Trophoblast cell (in vitro differentiated cells and primary cell): Measurements from ENCODE around the gene C1QBP.
A peak's percentile ranks its signal among the peaks of the same experiment; 100 is the strongest.

Experiments used
- DNase-seq, 2 donors: peaks; one replicate each; pipeline ENCODE4 v3.0.0-alpha.2; 2016
- H2AFZ ChIP-seq: 2 replicates; pipeline ENCODE4 v1.6.1; 2013; ENCODE audit warnings: low read length, moderate library complexity, mild to moderate bottlenecking; ENCODE audit not compliant: insufficient read depth, poor library complexity
- H2AK5ac ChIP-seq: 2 replicates; pipeline ENCODE4 v1.6.1; 2013; ENCODE audit warnings: mild to moderate bottlenecking, low read length
- H2BK120ac ChIP-seq: 2 replicates; pipeline ENCODE4 v1.6.1; 2013; ENCODE audit warnings: low read length, mild to moderate bottlenecking, moderate library complexity; ENCODE audit not compliant: insufficient read depth, poor library complexity
- H2BK12ac ChIP-seq: 2 replicates; pipeline ENCODE4 v1.6.1; 2013; ENCODE audit warnings: mild to moderate bottlenecking, low read length, moderate library complexity
- H2BK5ac ChIP-seq: 2 replicates; pipeline ENCODE4 v1.6.1; 2013; ENCODE audit warnings: low read length, low read depth, moderate library complexity, mild to moderate bottlenecking; ENCODE audit not compliant: poor library complexity
- H3K14ac ChIP-seq: 2 replicates; pipeline ENCODE4 v1.6.1; 2013; ENCODE audit warnings: mild to moderate bottlenecking, low read length
- H3K18ac ChIP-seq: 2 replicates; pipeline ENCODE4 v1.6.1; 2013; ENCODE audit warnings: mild to moderate bottlenecking, low read length
- H3K23ac ChIP-seq: 2 replicates; pipeline ENCODE4 v1.6.1; 2013; ENCODE audit warnings: low read length
- H3K27ac ChIP-seq: 2 replicates; pipeline ENCODE4 v1.5.1; 2013; ENCODE audit warnings: low read depth, mild to moderate bottlenecking, inconsistent platforms, low read length, moderate library complexity
- H3K27me3 ChIP-seq: 2 replicates; pipeline ENCODE4 v1.6.1; 2013; ENCODE audit warnings: inconsistent platforms, mild to moderate bottlenecking, low read length, moderate library complexity; ENCODE audit not compliant: insufficient read depth
- H3K36me3 ChIP-seq, 2 experiments: 1 replicate in 1 of 2; 2 replicates in 1 of 2; pipeline ENCODE4 v1.6.1; 2013; ENCODE audit warnings: low read length in 2 of 2, mild to moderate bottlenecking in 2 of 2, moderate library complexity in 1 of 2; ENCODE audit not compliant: insufficient read depth in 2 of 2, control insufficient read depth in 1 of 2
- H3K4ac ChIP-seq: 2 replicates; pipeline ENCODE4 v1.6.1; 2013; ENCODE audit warnings: low read depth, mild to moderate bottlenecking, low read length, moderate library complexity
- H3K4me1 ChIP-seq, 2 experiments: 1 replicate in 1 of 2; 2 replicates in 1 of 2; pipeline ENCODE4 v1.6.1; 2013; ENCODE audit warnings: low read length in 2 of 2, mild to moderate bottlenecking in 2 of 2, moderate library complexity in 1 of 2; ENCODE audit not compliant: insufficient read depth in 2 of 2, control insufficient read depth in 1 of 2
- H3K4me2 ChIP-seq: 2 replicates; pipeline ENCODE4 v1.6.1; 2013; ENCODE audit warnings: inconsistent platforms, mild to moderate bottlenecking, low read length, moderate library complexity
- H3K4me3 ChIP-seq: 2 replicates; pipeline ENCODE4 v1.5.1; 2013; ENCODE audit warnings: mild to moderate bottlenecking, low read depth, low read length, inconsistent platforms
- H3K79me1 ChIP-seq: one replicate; pipeline ENCODE4 v1.6.1; 2013; ENCODE audit warnings: low read length
- H3K79me2 ChIP-seq: 2 replicates; pipeline ENCODE4 v1.6.1; 2013; ENCODE audit warnings: low read length, mild to moderate bottlenecking; ENCODE audit not compliant: control insufficient read depth, insufficient read depth, poor library complexity
- H3K9ac ChIP-seq: 2 replicates; pipeline ENCODE4 v1.6.1; 2013; ENCODE audit warnings: mild to moderate bottlenecking, low read length
- H3K9me3 ChIP-seq: 2 replicates; pipeline ENCODE4 v1.6.1; 2013; ENCODE audit warnings: low read depth, mild to moderate bottlenecking, control low read depth, inconsistent platforms, low read length; ENCODE audit not compliant: insufficient read depth
- H4K12ac ChIP-seq: 2 replicates; pipeline ENCODE4 v1.6.1; 2013; ENCODE audit warnings: low read depth, mild to moderate bottlenecking, low read length, moderate library complexity
- H4K8ac ChIP-seq: 2 replicates; pipeline ENCODE4 v1.6.1; 2013; ENCODE audit warnings: low read depth, mild to moderate bottlenecking, low read length, moderate library complexity
- H4K91ac ChIP-seq: one replicate; pipeline ENCODE4 v1.6.1; 2013; ENCODE audit warnings: low read depth, mild to moderate bottlenecking, low read length, moderate library complexity
- WGBS: extraction: QIAGEN DNeasy Blood & Tissue Kit; methylation state at CpG from one replicate; pipeline ENCODE4 v1.1.7; 2013; ENCODE audit warnings: missing lambda C conversion rate; ENCODE audit not compliant: insufficient read length, insufficient coverage; ENCODE audit errors: extremely low coverage; 5-methylcytosine and 5-hydroxymethylcytosine counted together

C1QBP gene

DNA sequence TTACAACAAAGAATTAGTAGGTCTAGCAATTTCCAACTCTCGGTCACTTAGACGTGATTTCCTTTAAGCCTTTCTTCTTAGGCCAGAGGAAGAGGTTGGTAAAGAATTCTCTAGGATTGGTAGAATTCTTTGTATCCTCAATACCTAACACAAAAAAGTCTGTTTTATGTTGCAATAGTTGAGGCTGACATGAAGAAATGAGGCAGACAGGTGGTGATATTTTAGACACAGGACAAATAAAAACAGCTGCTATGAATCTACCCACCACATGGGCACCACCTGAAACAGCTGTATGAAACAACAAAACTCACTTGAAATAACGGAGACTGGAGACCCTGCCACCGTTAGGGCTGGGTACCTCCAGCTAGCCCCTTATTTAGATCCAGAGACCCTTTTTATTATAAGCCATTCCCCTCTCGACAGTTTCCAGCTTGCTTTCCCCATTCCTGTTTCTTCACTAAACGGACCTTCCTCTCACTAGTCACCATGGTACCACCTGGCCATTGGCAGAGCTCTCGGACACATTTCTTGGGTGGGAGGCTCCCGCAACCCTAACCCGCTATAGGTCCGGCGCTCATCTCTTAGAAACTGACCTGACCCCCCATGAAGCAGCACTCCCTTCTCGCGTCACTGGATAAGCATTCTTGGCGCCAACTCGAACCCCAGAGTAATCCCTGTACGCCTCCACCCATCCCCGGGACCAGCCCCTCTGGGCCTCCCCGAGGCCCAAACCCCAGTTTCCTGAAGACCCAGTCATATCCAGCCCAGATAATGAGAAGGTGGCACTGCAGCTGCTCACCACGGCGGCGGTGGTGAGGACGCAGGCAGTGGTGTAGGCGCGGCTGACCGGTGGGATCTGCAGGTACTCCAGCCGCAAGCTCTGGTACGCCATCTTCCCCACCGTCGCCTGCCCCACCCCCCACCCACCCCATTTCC, 46.6 kb upstream of the C1QBP start, which contains the start of gene DERL2:
Gene DERL2 (minus strand): TSS at position 909 of the 936 bp plus-strand sequence. CDS start 17 bp downstream, at position 892.
- H3K27ac ChIP-seq: peak within 1 kb of the TSS; percentile 96
- peaks cover 11 to 17% of the 10 kb centered on the region in 2 experiments for H3K36me3 ChIP-seq
- peak within 1 kb of the TSS; percentile 97 for H2AFZ ChIP-seq
- H4K12ac ChIP-seq: peak within 1 kb of the TSS; percentile 91
- no peak within 1 kb of the TSS for H3K23ac ChIP-seq
- no CpG with 5 or more reads among the region's 29 CpGs for WGBS
- H4K8ac ChIP-seq: peak within 1 kb of the TSS; percentile 98
- peak within 1 kb of the TSS; percentile 96 for H3K14ac ChIP-seq
- H3K9me3 ChIP-seq: no peaks in the 10 kb centered on the region
- peak within 1 kb of the TSS; percentile 91 for H3K18ac ChIP-seq
- peak within 1 kb of the TSS; percentile 92 for H4K91ac ChIP-seq
- peaks cover 2% of the 10 kb centered on the region in 2 experiments for H3K4me1 ChIP-seq
- peak within 1 kb of the TSS; percentile 83 for H2BK5ac ChIP-seq
- H3K79me2 ChIP-seq: peaks cover 14% of the 10 kb centered on the region
- no peaks in the 10 kb centered on the region for H3K27me3 ChIP-seq
- peaks cover 9% of the 10 kb centered on the region for H3K79me1 ChIP-seq
- H2AK5ac ChIP-seq: peak within 1 kb of the TSS; percentile 92
- DNase-seq: peak in 1 of 2 donors; percentile 21
- H3K4me2 ChIP-seq: peak within 1 kb of the TSS; percentile 91
- peak within 1 kb of the TSS; percentile 99 for H3K4me3 ChIP-seq
- peak within 1 kb of the TSS; percentile 96 for H2BK120ac ChIP-seq
- H2BK12ac ChIP-seq: peak within 1 kb of the TSS; percentile 13
- peak within 1 kb of the TSS; percentile 99 for H3K4ac ChIP-seq
- peak within 1 kb of the TSS; percentile 92 for H3K9ac ChIP-seq

DNA sequence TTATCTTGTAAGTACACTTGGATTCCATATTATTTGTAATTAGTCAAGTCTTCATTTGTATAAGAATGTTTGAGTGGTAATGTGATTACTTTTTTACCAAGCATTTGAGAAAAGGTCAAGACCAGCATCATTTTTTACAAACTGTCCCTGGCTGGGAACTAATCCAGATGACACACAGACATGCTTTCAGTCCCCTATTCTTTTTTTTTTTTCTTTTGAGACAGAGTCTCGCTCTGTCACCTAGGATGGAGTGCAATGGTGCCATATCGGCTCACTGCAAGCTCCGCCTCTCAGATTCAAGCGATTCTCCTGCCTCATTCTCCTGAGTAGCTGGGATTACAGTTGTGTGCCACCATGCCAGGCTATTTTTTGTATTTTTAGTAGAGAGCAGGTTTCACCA, 42.5 kb upstream of the C1QBP start:
- Histone ChIP-seq H2AFZ (no peak overlapping the region), H3K4me3 (no peak overlapping the region), H3K9me3 (peaks cover 1% of the 10 kb centered on the region), H3K14ac (no peak overlapping the region), H3K4me1 (no peaks in the 10 kb centered on the region), H2AK5ac (no peak overlapping the region), H3K18ac (no peak overlapping the region), H3K4ac (no peak overlapping the region), H3K4me2 (no peak overlapping the region), H2BK120ac (no peak overlapping the region), H3K23ac (no peak overlapping the region), H3K36me3 (peaks cover 24 to 33% of the 10 kb centered on the region in 2 experiments), H3K27me3 (no peaks in the 10 kb centered on the region), H4K12ac (no peak overlapping the region), H2BK5ac (no peak overlapping the region), H4K91ac (no peak overlapping the region), H3K27ac (no peak overlapping the region), H3K79me2 (peaks cover 7% of the 10 kb centered on the region), H3K79me1 (peaks cover 5% of the 10 kb centered on the region), H3K9ac (no peak overlapping the region), H2BK12ac (no peak overlapping the region), H4K8ac (no peak overlapping the region)
- peak; percentile 52 to 75 for DNase-seq
- no CpG with 5 or more reads among the region's 4 CpGs for WGBS

DNA sequence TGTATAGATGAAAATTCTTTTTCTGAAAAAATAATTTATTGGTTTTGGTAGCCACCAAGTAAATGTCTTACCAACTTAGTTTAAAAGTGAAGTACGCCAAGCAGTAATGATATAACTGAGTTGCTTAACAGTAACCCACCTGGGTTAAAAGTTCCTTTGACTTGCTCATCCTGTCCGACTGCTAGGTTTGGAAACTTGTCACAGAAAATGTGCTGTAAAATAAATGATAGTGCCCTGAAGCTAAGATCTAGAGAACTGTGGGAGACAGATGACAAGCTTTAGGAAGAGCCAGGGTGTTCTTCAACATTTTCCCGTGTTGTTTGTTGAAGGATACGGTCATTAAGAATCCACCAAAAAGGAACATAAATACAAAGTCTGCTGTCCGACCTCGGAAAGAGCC, 42.0 kb upstream of the C1QBP start:
- peaks cover 1% of the 10 kb centered on the region for H3K9me3 ChIP-seq
- peaks cover 4% of the 10 kb centered on the region for H3K79me1 ChIP-seq
- peak in 1 of 2 donors; percentile 75 for DNase-seq
- H3K23ac ChIP-seq: no peak overlapping the region
- H4K12ac ChIP-seq: no peak overlapping the region
- H4K8ac ChIP-seq: no peak overlapping the region
- no peak overlapping the region for H3K18ac ChIP-seq
- H3K9ac ChIP-seq: no peak overlapping the region
- peaks cover 24 to 33% of the 10 kb centered on the region in 2 experiments for H3K36me3 ChIP-seq
- H3K4ac ChIP-seq: no peak overlapping the region
- no peak overlapping the region for H2BK120ac ChIP-seq
- no peaks in the 10 kb centered on the region for H3K27me3 ChIP-seq
- no CpG with 5 or more reads among the region's 6 CpGs for WGBS
- H3K4me1 ChIP-seq: no peaks in the 10 kb centered on the region
- H2AK5ac ChIP-seq: no peak overlapping the region
- peaks cover 6% of the 10 kb centered on the region for H3K79me2 ChIP-seq
- H3K27ac ChIP-seq: no peak overlapping the region
- no peak overlapping the region for H2BK5ac ChIP-seq
- no peak overlapping the region for H3K4me2 ChIP-seq
- no peak overlapping the region for H2AFZ ChIP-seq
- no peak overlapping the region for H3K14ac ChIP-seq
- no peak overlapping the region for H3K4me3 ChIP-seq
- H4K91ac ChIP-seq: no peak overlapping the region
- H2BK12ac ChIP-seq: no peak overlapping the region

DNA sequence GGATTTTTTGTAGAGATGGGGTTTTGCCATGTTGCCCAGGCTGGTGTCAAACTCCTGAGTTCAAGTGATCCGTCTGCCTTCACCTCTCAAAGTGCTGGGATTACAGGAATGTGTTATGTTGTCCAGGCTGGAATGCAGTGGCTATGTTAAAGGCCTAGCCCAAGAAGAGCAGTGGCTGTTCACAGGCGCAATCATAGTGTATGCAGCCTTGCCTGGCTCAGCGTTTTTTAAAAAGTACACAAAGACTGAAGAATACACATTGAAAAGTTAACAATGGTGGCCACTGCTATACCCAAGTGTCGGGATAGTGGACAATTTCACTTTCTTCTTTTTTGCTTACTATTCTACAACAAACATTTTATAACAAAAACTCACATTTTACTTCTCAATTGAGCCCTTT, 40.0 kb upstream of the C1QBP start:
- no peak overlapping the region for H3K18ac ChIP-seq
- H3K36me3 ChIP-seq: peaks cover 29 to 43% of the 10 kb centered on the region in 2 experiments
- H3K79me2 ChIP-seq: no peaks in the 10 kb centered on the region
- H3K4ac ChIP-seq: no peak overlapping the region
- H4K12ac ChIP-seq: no peak overlapping the region
- DNase-seq: no peak
- no peak overlapping the region for H2AK5ac ChIP-seq
- no peak overlapping the region for H3K4me3 ChIP-seq
- no peak overlapping the region for H3K23ac ChIP-seq
- H2BK5ac ChIP-seq: no peak overlapping the region
- no peaks in the 10 kb centered on the region for H3K27me3 ChIP-seq
- WGBS: no CpG with 5 or more reads among the region's 4 CpGs
- no peak overlapping the region for H3K9ac ChIP-seq
- peaks cover 1% of the 10 kb centered on the region for H3K9me3 ChIP-seq
- H3K79me1 ChIP-seq: no peaks in the 10 kb centered on the region
- no peaks in the 10 kb centered on the region for H3K4me1 ChIP-seq
- H3K14ac ChIP-seq: no peak overlapping the region
- no peak overlapping the region for H4K91ac ChIP-seq
- H2AFZ ChIP-seq: no peak overlapping the region
- H4K8ac ChIP-seq: no peak overlapping the region
- H2BK120ac ChIP-seq: no peak overlapping the region
- no peak overlapping the region for H3K27ac ChIP-seq
- no peak overlapping the region for H3K4me2 ChIP-seq
- H2BK12ac ChIP-seq: no peak overlapping the region
